Smooth muscle cell (in vitro differentiated cells): ENCODE data around the gene GMDS. TPM values are rescaled to one million over a fixed set of nuclear protein-coding genes. Genes with fewer than 3 reads are reported as not detected.

Experiments
- DNase-seq: peaks from one replicate; lab custom pipeline; 2025; ENCODE audit not compliant: unreplicated experiment; lab: John Stamatoyannopoulos, UW
- H2AFZ ChIP-seq: fragments of 200-600 bp; sonication (generic); 2 replicates; pipeline ENCODE4 v1.6.0; 2016; ENCODE audit warnings: antibody characterized with exemption, low read depth, mild to moderate bottlenecking
- H3F3A ChIP-seq: fragments of 200-600 bp; sonication (generic); 2 replicates; pipeline ENCODE4 v1.6.0; 2017; ENCODE audit warnings: antibody characterized with exemption, low read depth
- H3K27ac ChIP-seq: fragments of 200-600 bp; sonication (generic); 2 replicates; pipeline ENCODE4 v1.5.1; 2016; ENCODE audit warnings: low read depth, mild to moderate bottlenecking
- H3K27me3 ChIP-seq: fragments of 200-600 bp; sonication (generic); 2 replicates; pipeline ENCODE4 v1.6.1; 2016; ENCODE audit warnings: low read depth, mild to moderate bottlenecking
- H3K36me3 ChIP-seq: fragments of 200-600 bp; sonication (generic); 2 replicates; pipeline ENCODE4 v1.5.1; 2016; ENCODE audit warnings: low read depth
- H3K4me1 ChIP-seq: fragments of 200-600 bp; sonication (generic); 2 replicates; pipeline ENCODE4 v1.5.1; 2016; ENCODE audit warnings: low read depth
- H3K4me2 ChIP-seq: fragments of 200-600 bp; sonication (generic); 2 replicates; pipeline ENCODE4 v1.6.0; 2016; ENCODE audit warnings: mild to moderate bottlenecking
- H3K4me3 ChIP-seq: fragments of 200-600 bp; sonication (generic); 2 replicates; pipeline ENCODE4 v1.5.1; 2016; ENCODE audit warnings: mild to moderate bottlenecking
- H3K79me2 ChIP-seq: fragments of 200-600 bp; sonication (generic); 2 replicates; pipeline ENCODE4 v1.6.0; 2016; ENCODE audit warnings: low read depth, mild to moderate bottlenecking
- H3K9ac ChIP-seq: fragments of 200-600 bp; sonication (generic); 2 replicates; pipeline ENCODE4 v1.6.0; 2016; ENCODE audit warnings: low read depth
- H3K9me3 ChIP-seq: fragments of 200-600 bp; sonication (generic); replicated peaks from 2 replicates; pipeline ENCODE4 v1.5.1; 2016; ENCODE audit warnings: low read depth
- H4K20me1 ChIP-seq: fragments of 200-600 bp; sonication (generic); 2 replicates; pipeline ENCODE4 v1.6.0; 2016; ENCODE audit warnings: low read depth
- CTCF ChIP-seq: fragments of 200-600 bp; sonication (generic); IDR thresholded peaks from 2 replicates; pipeline ENCODE4 v1.5.1; 2017; ENCODE audit warnings: borderline replicate concordance, mild to moderate bottlenecking, antibody characterized with exemption; ENCODE audit not compliant: insufficient read depth, poor library complexity, severe bottlenecking
- WGBS: methylation state at CpG from one replicate; pipeline ENCODE4 v1.1.7; 2016; ENCODE audit warnings: low lambda C conversion rate; 5-methylcytosine and 5-hydroxymethylcytosine counted together
- polyA plus RNA-seq: library from polyadenylated mRNA; unstranded; fragments of >200 nt; fragmentation: Nextera tagmentation; extraction: Ambion mirVana; gene quantifications from 2 replicates; pipeline ENCODE4 v1.2.1, GENCODE V29; 2016
- total RNA-seq: library from RNA; depleted of rRNA; stranded (reverse); fragments of >200 nt; gene quantifications from 2 replicates; pipeline ENCODE4 v1.2.3, GENCODE V29; 2014

The GMDS gene
- total and polyA plus RNA-seq, 2 experiments from 2014 or later = 3.7 to 8.5 TPM

DNA sequence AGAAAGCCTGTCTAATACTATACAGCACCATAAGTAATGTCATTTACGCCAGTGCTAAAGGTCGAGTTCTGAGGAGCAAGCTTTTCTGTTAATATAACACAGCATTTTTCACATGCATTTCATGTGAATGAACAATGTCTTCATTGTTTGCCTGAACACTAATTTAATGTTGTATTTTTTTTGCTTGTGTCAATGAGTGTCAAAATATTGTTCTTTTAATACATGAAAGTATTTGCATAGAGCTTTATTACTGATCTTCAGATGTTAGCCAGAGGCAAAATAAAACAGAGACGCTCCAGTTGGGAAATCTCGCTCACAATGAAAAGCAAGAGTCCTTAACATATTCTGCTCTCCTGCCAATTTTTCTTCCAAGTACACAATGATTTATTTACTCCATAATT lies 483.9 kb downstream of the GMDS start:
- Histone ChIP-seq H4K20me1 (no peaks in the 10 kb centered on the region), H3K79me2 (no peaks in the 10 kb centered on the region), H3K9me3 (no peaks in the 10 kb centered on the region), H3K4me2 (no peak overlapping the region), H3K9ac (no peak overlapping the region), H3F3A (no peaks in the 10 kb centered on the region), H3K4me1 (no peaks in the 10 kb centered on the region), H3K4me3 (no peak overlapping the region), H2AFZ (no peak overlapping the region), H3K27me3 (no peaks in the 10 kb centered on the region), H3K36me3 (no peaks in the 10 kb centered on the region), H3K27ac (no peak overlapping the region)
- no peak for TF ChIP-seq CTCF
- DNase-seq = no peak
- 84% methylated on average over 4 of the region's 4 CpGs for WGBS

DNA sequence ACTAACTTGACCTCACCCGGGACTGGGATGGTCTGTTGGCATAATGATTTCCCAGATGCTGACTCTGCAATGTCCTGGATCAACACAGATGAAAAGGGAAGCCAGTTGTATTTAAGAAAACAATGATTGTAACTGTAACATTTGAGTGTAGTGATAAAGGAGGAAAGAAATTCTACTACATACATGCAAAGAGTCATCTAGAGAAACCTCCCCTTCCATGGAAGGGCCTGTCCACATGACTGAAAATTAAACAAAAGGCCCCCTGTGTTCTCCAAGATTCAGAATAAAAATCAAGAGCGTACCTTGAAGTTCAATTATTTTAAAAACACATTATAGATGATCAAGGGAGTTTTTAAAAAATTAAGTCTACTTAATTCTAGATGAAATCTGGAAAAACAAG lies 484.5 kb downstream of the GMDS start:
- no peak for TF ChIP-seq CTCF
- 95% methylated on average over 2 of the region's 2 CpGs for WGBS
- H3K4me2 ChIP-seq = no peak overlapping the region

DNA sequence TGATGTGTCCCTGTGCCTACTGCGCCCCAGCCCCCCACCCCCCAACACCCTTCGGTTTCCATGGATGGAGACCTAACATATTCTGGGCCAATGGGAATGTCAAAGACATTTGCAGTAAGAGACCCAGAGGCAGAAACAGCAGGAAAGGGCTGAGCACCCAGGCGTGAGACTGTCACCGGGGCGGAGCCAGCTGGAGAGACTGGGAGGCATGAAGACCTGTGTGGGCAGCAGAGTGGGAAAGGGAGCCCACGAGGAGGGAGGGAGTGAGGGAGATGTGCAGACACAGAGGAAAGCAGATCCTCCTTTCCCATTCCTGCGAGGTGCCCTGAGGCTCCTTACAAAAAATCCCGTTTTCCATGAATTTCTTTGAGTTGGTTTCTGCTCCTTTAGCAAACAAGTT lies 485.5 kb downstream of the GMDS start:
- Histone ChIP-seq H3K4me3 (no peak overlapping the region), H3K79me2 (no peaks in the 10 kb centered on the region), H3K4me2 (no peak overlapping the region), H2AFZ (no peak overlapping the region), H4K20me1 (no peaks in the 10 kb centered on the region), H3F3A (no peaks in the 10 kb centered on the region), H3K9me3 (no peaks in the 10 kb centered on the region), H3K36me3 (no peaks in the 10 kb centered on the region), H3K27ac (no peak overlapping the region), H3K27me3 (no peaks in the 10 kb centered on the region), H3K4me1 (no peaks in the 10 kb centered on the region), H3K9ac (no peak overlapping the region)
- TF ChIP-seq CTCF = no peak
- DNase-seq = no peak
- 89% methylated on average over 8 of the region's 8 CpGs for WGBS

More for the DNA sequence above, 484.5 kb downstream of the GMDS start:
- no peak for DNase-seq
- Histone ChIP-seq H3K36me3 (no peaks in the 10 kb centered on the region), H3K4me1 (no peaks in the 10 kb centered on the region), H3K9me3 (no peaks in the 10 kb centered on the region), H3K27ac (no peak overlapping the region), H4K20me1 (no peaks in the 10 kb centered on the region), H3K4me3 (no peak overlapping the region), H3K27me3 (no peaks in the 10 kb centered on the region), H2AFZ (no peak overlapping the region), H3K79me2 (no peaks in the 10 kb centered on the region), H3F3A (no peaks in the 10 kb centered on the region), H3K9ac (no peak overlapping the region)

- H3F3A ChIP-seq = no peaks in the 10 kb centered on the region
- no peak for TF ChIP-seq CTCF
- no peak overlapping the region for H3K9ac ChIP-seq
- no peaks in the 10 kb centered on the region for H4K20me1 ChIP-seq
- H3K27me3 ChIP-seq = no peaks in the 10 kb centered on the region
- H3K27ac ChIP-seq = no peak overlapping the region
- no peaks in the 10 kb centered on the region for H3K9me3 ChIP-seq
- H3K4me2 ChIP-seq = no peak overlapping the region
- H3K36me3 ChIP-seq = no peaks in the 10 kb centered on the region
- no peaks in the 10 kb centered on the region for H3K79me2 ChIP-seq
- WGBS = 37% methylated on average over 8 of the region's 8 CpGs
- H3K4me3 ChIP-seq = no peak overlapping the region
- no peak overlapping the region for H2AFZ ChIP-seq
- no peak for DNase-seq
- no peaks in the 10 kb centered on the region for H3K4me1 ChIP-seq
These were observed 487.2 kb downstream of the GMDS start for GRCh38 chr6:1758076-1758679.
